CD14-positive monocyte (primary cell): ENCODE results near the gene APCDD1L. TPM values are rescaled to one million over a fixed set of nuclear protein-coding genes. Genes with fewer than 3 reads are reported as not detected.

Experiments used
- DNase-seq, 3 donors: peaks; one replicate each; pipeline ENCODE4 v3.0.0-alpha.2; 2011 to 2022
- H2AFZ ChIP-seq: 2 replicates; pipeline ENCODE4 v1.6.0; 2012; ENCODE audit warnings: mild to moderate bottlenecking, low read depth, low read length, inconsistent platforms; ENCODE audit not compliant: insufficient read depth, poor library complexity, severe bottlenecking
- H3K27ac ChIP-seq, 2 donors: 1 replicate in 1 of 2; 2 replicates in 1 of 2; pipeline ENCODE4 v1.5.1; 2012 to 2013; ENCODE audit warnings: low read length in 2 of 2, control low read depth in 1 of 2, inconsistent platforms in 1 of 2, low read depth in 1 of 2, mild to moderate bottlenecking in 1 of 2
- H3K27me3 ChIP-seq, 2 donors: one replicate each; pipeline versions ENCODE4 v1.6.0 to v1.6.1; 2011 to 2013; ENCODE audit warnings: low read length in 2 of 2; ENCODE audit not compliant: control insufficient read depth in 2 of 2, insufficient read depth in 2 of 2
- H3K36me3 ChIP-seq, 2 donors: replicated peaks in 1 of 2; 1 replicate in 1 of 2; 2 replicates in 1 of 2; pipeline versions ENCODE4 v1.5.1 to v1.6.1; 2012 to 2013; ENCODE audit warnings: low read length in 2 of 2, control low read depth in 1 of 2, inconsistent platforms in 1 of 2, mild to moderate bottlenecking in 1 of 2; ENCODE audit not compliant: insufficient read depth in 2 of 2, control insufficient read depth in 1 of 2
- H3K4me1 ChIP-seq, 2 donors: 1 replicate in 1 of 2; 2 replicates in 1 of 2; pipeline versions ENCODE4 v1.5.1 to v1.6.1; 2012 to 2013; ENCODE audit warnings: low read length in 2 of 2, control low read depth in 1 of 2, inconsistent platforms in 1 of 2, mild to moderate bottlenecking in 1 of 2, moderate library complexity in 1 of 2; ENCODE audit not compliant: insufficient read depth in 2 of 2, control insufficient read depth in 1 of 2
- H3K4me2 ChIP-seq: replicated peaks from 2 replicates; pipeline ENCODE3; 2012; ENCODE audit warnings: low read length, moderate library complexity, mild to moderate bottlenecking; ENCODE audit not compliant: poor library complexity, severe bottlenecking; ENCODE audit errors: extremely low read depth
- H3K4me3 ChIP-seq, 3 experiments: fragments of 200-600 bp in 1 of 3; sonication (generic) in 1 of 3; replicated peaks in 1 of 3; 1 replicate in 2 of 3; 2 replicates in 1 of 3; pipeline ENCODE4 v1.5.1; 2011 to 2013; ENCODE audit warnings: low read length in 3 of 3, mild to moderate bottlenecking in 3 of 3, control low read depth in 2 of 3, low read depth in 2 of 3, inconsistent platforms in 1 of 3, moderate library complexity in 1 of 3
- H3K79me2 ChIP-seq: 2 replicates; pipeline ENCODE4 v1.6.0; 2012; ENCODE audit warnings: mild to moderate bottlenecking, control low read depth, inconsistent platforms, low read length, moderate library complexity; ENCODE audit not compliant: insufficient read depth
- H3K9ac ChIP-seq: 2 replicates; pipeline ENCODE4 v1.6.0; 2017; ENCODE audit warnings: low read length, mild to moderate bottlenecking; ENCODE audit not compliant: insufficient read depth, poor library complexity, severe bottlenecking
- H3K9me3 ChIP-seq, 2 donors: replicated peaks in 1 of 2; 1 replicate in 1 of 2; 2 replicates in 1 of 2; pipeline versions ENCODE4 v1.5.1 to v1.6.1; 2012 to 2013; ENCODE audit warnings: low read length in 2 of 2, control low read depth in 1 of 2; ENCODE audit not compliant: control insufficient read depth in 1 of 2, insufficient read depth in 1 of 2
- H4K20me1 ChIP-seq: 2 replicates; pipeline ENCODE4 v1.6.0; 2012; ENCODE audit warnings: mild to moderate bottlenecking, low read length, control low read depth, moderate library complexity; ENCODE audit not compliant: insufficient read depth
- H3K27ac Mint-ChIP-seq, 7 donors: one replicate each; pipeline ENCODE4 v1.8.0; 2020; ENCODE audit warnings: mild to moderate bottlenecking in 7 of 7, mixed read lengths in 7 of 7, moderate library complexity in 6 of 7, inconsistent platforms in 2 of 7
- H3K27me3 Mint-ChIP-seq, 3 donors: one replicate each; pipeline ENCODE4 v1.8.0; 2021 to 2022; ENCODE audit warnings: low read depth in 3 of 3, mild to moderate bottlenecking in 3 of 3, mixed read lengths in 3 of 3, moderate library complexity in 3 of 3, inconsistent platforms in 1 of 3
- H3K36me3 Mint-ChIP-seq, 2 donors: one replicate each; pipeline ENCODE4 v1.8.0; 2020; ENCODE audit warnings: mixed read lengths in 2 of 2, inconsistent platforms in 1 of 2, mild to moderate bottlenecking in 1 of 2
- H3K4me1 Mint-ChIP-seq: one replicate; pipeline ENCODE4 v1.8.0; 2020; ENCODE audit warnings: mild to moderate bottlenecking, mixed read lengths
- H3K4me3 Mint-ChIP-seq, 2 donors: one replicate each; pipeline ENCODE4 v1.8.0; 2020; ENCODE audit warnings: mild to moderate bottlenecking in 2 of 2, mixed read lengths in 2 of 2, moderate library complexity in 1 of 2
- H3K9me3 Mint-ChIP-seq, 7 donors: one replicate each; pipeline ENCODE4 v1.8.0; 2020 to 2022; ENCODE audit warnings: mixed read lengths in 7 of 7, mild to moderate bottlenecking in 6 of 7, moderate library complexity in 6 of 7, inconsistent platforms in 2 of 7
- WGBS: methylation state at CpG from one replicate; pipeline ENCODE4 v1.1.5; 2013; ENCODE audit warnings: missing lambda C conversion rate; ENCODE audit not compliant: insufficient coverage; 5-methylcytosine and 5-hydroxymethylcytosine counted together
- intact Hi-C, 2 donors: fragments of 100-400 bp; cut with micrococcal nuclease; formaldehyde crosslinking; loops; one replicate each; pipeline versions ENCODE4 v1.15.0 to v1.15.1; 2023
- polyA plus RNA-seq, 3 donors: library from polyadenylated mRNA; depleted of rRNA in 1 of 3; unstranded in 2 of 3; stranded (reverse) in 1 of 3; fragments of 300-500 nt in 2 of 3; fragments of >200 nt in 1 of 3; fragmentation: Illumina TruSeq in 2 of 3; gene quantifications; 1 replicate in 2 of 3; 2 replicates in 1 of 3; pipeline ENCODE4 v1.2.3, GENCODE V29; 2012 to 2021
- TF ChIP-seq, protein P1 (sequence below): fragments of 200-600 bp; IDR thresholded peaks from one replicate; pipeline ENCODE4 v1.8.0; 2022; ENCODE audit warnings: antibody characterized with exemption, mild to moderate bottlenecking

The APCDD1L gene
- polyA plus RNA-seq, 3 donors = not detected

DNA sequence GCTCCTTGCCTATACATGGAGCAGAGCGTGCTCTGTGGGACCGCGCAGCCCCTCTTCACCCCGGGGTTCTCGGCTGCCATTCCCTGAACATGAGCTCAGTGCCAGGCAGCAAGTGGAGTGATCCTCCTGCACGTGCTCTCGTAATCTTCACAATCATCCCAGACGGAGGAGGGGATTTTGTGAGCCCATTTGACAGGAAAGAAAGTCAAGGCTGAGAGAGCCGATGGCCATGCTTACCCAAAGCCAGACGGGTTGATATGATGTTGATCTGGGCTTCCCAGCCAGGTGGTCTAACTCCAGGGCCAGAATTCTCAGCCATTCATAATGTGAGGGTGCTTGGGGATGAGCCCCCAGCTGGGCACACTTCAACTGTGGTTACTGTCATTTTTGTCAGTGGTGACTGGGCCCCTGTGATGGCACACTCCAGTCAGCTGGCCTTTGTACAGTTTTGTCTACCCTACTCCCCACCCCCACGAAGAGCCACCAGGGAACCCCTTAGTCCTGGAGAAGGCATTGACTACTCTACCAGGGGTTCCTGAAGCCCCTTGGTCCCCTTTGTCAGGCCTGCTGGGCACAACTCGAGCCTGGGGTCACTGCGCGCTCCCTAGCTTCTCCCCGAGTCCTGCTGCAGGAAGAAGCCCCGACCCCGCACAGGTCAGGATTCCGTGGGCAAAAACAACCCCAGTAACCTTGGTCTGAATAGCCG, 1.5 kb downstream of the APCDD1L start:
- Histone ChIP-seq H3K4me1 (no peaks in the 10 kb centered on the region), H4K20me1 (no peaks in the 10 kb centered on the region), H3K4me2 (no peak overlapping the region), H3K4me3 (no peak overlapping the region), H3K9ac (no peak overlapping the region), H3K27ac (no peak overlapping the region), H3K79me2 (no peaks in the 10 kb centered on the region), H3K27me3 (peaks cover 0 to 28% of the 10 kb centered on the region in 2 donors), H3K9me3 (no peaks in the 10 kb centered on the region), H3K36me3 (no peaks in the 10 kb centered on the region), H2AFZ (no peak overlapping the region)
- intact Hi-C loops = no loop called here
- Mint-ChIP-seq H3K4me3 (peak overlapping the region in 1 of 2 donors; percentile 52), H3K36me3 (no peaks in the 10 kb centered on the region), H3K27ac (no peak overlapping the region), H3K27me3 (peaks cover 35 to 49% (median 45%) of the 10 kb centered on the region in 3 donors), H3K9me3 (peaks cover 0 to 2% (median 0%) of the 10 kb centered on the region in 7 donors), H3K4me1 (no peaks in the 10 kb centered on the region)
- DNase-seq = no peak
- TF ChIP-seq, protein P1, sequence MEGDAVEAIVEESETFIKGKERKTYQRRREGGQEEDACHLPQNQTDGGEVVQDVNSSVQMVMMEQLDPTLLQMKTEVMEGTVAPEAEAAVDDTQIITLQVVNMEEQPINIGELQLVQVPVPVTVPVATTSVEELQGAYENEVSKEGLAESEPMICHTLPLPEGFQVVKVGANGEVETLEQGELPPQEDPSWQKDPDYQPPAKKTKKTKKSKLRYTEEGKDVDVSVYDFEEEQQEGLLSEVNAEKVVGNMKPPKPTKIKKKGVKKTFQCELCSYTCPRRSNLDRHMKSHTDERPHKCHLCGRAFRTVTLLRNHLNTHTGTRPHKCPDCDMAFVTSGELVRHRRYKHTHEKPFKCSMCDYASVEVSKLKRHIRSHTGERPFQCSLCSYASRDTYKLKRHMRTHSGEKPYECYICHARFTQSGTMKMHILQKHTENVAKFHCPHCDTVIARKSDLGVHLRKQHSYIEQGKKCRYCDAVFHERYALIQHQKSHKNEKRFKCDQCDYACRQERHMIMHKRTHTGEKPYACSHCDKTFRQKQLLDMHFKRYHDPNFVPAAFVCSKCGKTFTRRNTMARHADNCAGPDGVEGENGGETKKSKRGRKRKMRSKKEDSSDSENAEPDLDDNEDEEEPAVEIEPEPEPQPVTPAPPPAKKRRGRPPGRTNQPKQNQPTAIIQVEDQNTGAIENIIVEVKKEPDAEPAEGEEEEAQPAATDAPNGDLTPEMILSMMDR = no peak
- 66% methylated on average over 19 of the region's 19 CpGs for WGBS

DNA sequence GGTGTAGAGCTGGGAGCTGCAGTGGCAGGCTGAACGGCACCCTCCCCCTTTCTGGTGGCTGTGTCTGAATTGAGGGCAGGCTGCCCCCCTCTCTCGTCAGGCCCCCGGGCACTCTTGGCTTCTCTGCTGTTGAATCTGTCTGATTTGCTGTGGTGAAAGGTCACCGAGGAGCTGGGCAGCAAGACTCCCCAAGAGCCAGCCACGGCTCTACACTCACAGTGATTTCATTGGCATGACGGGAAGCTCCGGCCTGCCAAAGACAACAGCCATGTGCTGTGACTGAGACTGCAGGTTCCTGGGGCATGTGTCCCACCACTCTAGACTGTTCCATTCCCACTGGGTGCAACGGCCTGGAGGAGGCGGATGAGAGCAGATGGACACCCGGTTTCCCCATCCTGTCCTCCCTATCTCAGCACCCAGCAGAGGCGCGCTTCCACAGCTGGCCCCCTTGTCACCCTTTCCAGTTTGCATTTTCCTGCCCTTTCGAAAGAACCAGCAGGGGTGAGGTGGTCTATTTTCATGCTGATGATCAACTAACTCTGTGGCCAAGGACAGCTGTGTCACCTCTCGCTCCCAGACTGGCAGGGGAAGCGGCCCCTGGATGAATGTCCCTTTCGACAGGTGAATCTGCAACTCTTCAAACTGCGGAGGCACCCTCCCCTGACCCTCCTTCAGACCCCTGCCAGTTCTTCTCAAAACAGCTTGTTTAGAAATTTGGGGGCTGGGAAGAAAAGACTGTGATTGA, 2.2 kb downstream of the APCDD1L start:
- 62% methylated on average over 12 of the region's 17 CpGs for WGBS
- Histone ChIP-seq H3K27ac (no peak overlapping the region), H2AFZ (no peak overlapping the region), H3K4me3 (no peak overlapping the region), H3K36me3 (no peaks in the 10 kb centered on the region), H3K4me1 (no peaks in the 10 kb centered on the region), H4K20me1 (no peaks in the 10 kb centered on the region), H3K9me3 (no peaks in the 10 kb centered on the region), H3K4me2 (no peak overlapping the region), H3K79me2 (no peaks in the 10 kb centered on the region), H3K27me3 (peaks cover 0 to 28% of the 10 kb centered on the region in 2 donors), H3K9ac (no peak overlapping the region)
- Mint-ChIP-seq H3K4me3 (peak overlapping the region in 1 of 2 donors; percentile 44), H3K9me3 (peaks cover 0 to 2% (median 0%) of the 10 kb centered on the region in 7 donors), H3K4me1 (no peaks in the 10 kb centered on the region), H3K27me3 (peaks cover 35 to 49% (median 42%) of the 10 kb centered on the region in 3 donors), H3K27ac (no peak overlapping the region), H3K36me3 (no peaks in the 10 kb centered on the region)
- TF ChIP-seq, protein P1 = no peak
- DNase-seq = no peak
- intact Hi-C loops = no loop called here
